Uterus (tissue), 4 donors: ENCODE measurements around the gene BTF3L4. TPM values are rescaled to one million over a fixed set of nuclear protein-coding genes. Genes with fewer than 3 reads are reported as not detected.
"Not testable (repeated sequence)": the region's sequence is repeated elsewhere in the genome, so short reads cannot be mapped to it uniquely, and the experiment has no call there.

Source experiments
- DNase-seq, 2 donors: peaks; one replicate each; pipeline ENCODE4 v3.0.0-alpha.2; 2019 to 2020
- H3K27ac ChIP-seq, 2 donors: fragments of 200-600 bp; sonication (generic); 1 replicate in 1 of 2; 2 replicates in 1 of 2; pipeline ENCODE4 v1.5.1; 2016 to 2018
- H3K27me3 ChIP-seq, 2 donors: fragments of 200-600 bp; sonication (generic); one replicate each; pipeline ENCODE4 v1.5.1; 2018 to 2019; ENCODE audit warnings: control low read depth in 1 of 2
- H3K36me3 ChIP-seq, 2 donors: fragments of 200-600 bp; sonication (generic); one replicate each; pipeline ENCODE4 v1.5.1; 2019; ENCODE audit warnings: control low read depth in 1 of 2
- H3K4me1 ChIP-seq, 2 donors: fragments of 200-600 bp; sonication (generic); one replicate each; pipeline ENCODE4 v1.5.1; 2018 to 2019; ENCODE audit warnings: control low read depth in 1 of 2
- H3K4me3 ChIP-seq, 2 donors: fragments of 200-600 bp; sonication (generic); 1 replicate in 1 of 2; 2 replicates in 1 of 2; pipeline ENCODE4 v1.5.1; 2018 to 2019; ENCODE audit warnings: mild to moderate bottlenecking in 1 of 2
- H3K9me3 ChIP-seq, 2 donors: fragments of 200-600 bp; sonication (generic); one replicate each; pipeline ENCODE4 v1.5.1; 2019; ENCODE audit warnings: control low read depth in 1 of 2
- POLR2A ChIP-seq, 2 donors: fragments of 450-650 bp; IDR thresholded peaks; one replicate each; pipeline ENCODE4 v1.6.1; 2016; ENCODE audit warnings: antibody characterized with exemption in 2 of 2, mild to moderate bottlenecking in 1 of 2, moderate library complexity in 1 of 2
- intact Hi-C: fragments of 100-400 bp; cut with DNase I; formaldehyde crosslinking; loops from one replicate; pipeline ENCODE4 v1.15.1; 2023; ENCODE audit warnings: low total_unique reads
- total RNA-seq, 4 donors: library from RNA; depleted of rRNA in 3 of 4; stranded (reverse); fragments of >200 nt in 3 of 4; gene quantifications; one replicate each; pipeline versions ENCODE4 v1.1.0 to v1.2.4, GENCODE V29; 2014 to 2023
- TF ChIP-seq, protein P1 (sequence below), 4 experiments: fragments of 200-600 bp in 2 of 4; fragments of 450-650 bp in 2 of 4; sonication (generic) in 2 of 4; IDR thresholded peaks; one replicate each; pipeline ENCODE4 v1.5.1; 2016 to 2019; ENCODE audit warnings: antibody characterized with exemption in 4 of 4, mild to moderate bottlenecking in 2 of 4, moderate library complexity in 1 of 4
- donor health status: DM: yes; HTN: yes; CAD: no.

The BTF3L4 gene
- total RNA-seq, 4 donors from 2014 or later: 4.9 to 105 (median 70.8) TPM

DNA sequence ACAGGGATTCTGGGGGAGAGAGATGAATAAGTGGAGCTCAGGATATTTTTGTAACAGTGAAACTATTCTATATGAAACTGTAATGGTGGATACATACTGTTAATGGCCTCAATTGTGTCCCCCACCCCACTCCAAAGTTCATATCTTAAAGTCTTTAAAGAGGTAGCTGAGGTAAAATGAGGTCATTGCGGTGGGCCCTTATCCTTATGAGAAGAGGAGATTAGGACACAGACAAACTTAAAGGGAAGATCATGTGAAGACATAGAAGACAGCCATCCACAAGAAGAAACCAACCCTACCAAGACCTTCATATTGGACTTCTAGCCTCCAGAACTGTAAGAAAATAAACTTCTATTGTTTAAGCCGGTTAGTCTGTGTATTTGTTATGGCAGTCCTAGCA is 10.9 kb upstream of the BTF3L4 start:
- TF ChIP-seq, protein P1, sequence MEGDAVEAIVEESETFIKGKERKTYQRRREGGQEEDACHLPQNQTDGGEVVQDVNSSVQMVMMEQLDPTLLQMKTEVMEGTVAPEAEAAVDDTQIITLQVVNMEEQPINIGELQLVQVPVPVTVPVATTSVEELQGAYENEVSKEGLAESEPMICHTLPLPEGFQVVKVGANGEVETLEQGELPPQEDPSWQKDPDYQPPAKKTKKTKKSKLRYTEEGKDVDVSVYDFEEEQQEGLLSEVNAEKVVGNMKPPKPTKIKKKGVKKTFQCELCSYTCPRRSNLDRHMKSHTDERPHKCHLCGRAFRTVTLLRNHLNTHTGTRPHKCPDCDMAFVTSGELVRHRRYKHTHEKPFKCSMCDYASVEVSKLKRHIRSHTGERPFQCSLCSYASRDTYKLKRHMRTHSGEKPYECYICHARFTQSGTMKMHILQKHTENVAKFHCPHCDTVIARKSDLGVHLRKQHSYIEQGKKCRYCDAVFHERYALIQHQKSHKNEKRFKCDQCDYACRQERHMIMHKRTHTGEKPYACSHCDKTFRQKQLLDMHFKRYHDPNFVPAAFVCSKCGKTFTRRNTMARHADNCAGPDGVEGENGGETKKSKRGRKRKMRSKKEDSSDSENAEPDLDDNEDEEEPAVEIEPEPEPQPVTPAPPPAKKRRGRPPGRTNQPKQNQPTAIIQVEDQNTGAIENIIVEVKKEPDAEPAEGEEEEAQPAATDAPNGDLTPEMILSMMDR (IDR thresholded peaks at IDR 0.05): no peak
- TF ChIP-seq POLR2A (IDR thresholded peaks at IDR 0.05): no peak

DNA sequence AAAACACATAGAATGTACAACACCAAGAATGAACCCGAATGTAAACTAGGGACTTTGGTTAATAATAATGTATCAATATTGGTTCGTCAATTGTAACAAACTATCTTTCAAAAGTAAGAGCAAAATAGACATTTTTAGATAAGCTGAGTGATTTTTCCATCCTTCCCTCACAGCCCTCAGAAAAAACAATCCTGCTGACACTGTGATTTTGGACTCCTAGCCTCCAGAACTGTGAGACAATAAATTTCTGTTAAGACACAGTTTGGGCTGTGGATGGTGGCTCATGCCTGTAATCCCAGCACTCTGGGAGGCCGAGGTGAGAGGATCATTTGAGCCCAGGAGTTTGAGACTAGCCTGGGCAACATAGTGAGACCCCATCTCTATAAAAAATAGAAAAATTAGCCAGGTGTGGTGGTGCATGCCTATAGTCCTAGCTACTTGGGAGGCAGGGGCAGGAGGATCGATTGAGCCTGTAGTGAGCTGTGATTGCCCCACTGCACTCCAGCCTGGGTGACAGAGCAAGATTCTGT is 10.4 kb upstream of the BTF3L4 start:
- DNase-seq, H3K36me3 ChIP-seq, H3K27me3 ChIP-seq, H3K9me3 ChIP-seq, H3K27ac ChIP-seq, H3K4me3 ChIP-seq, H3K4me1 ChIP-seq, intact Hi-C loops: not testable (repeated sequence)

More for the DNA sequence above, 10.9 kb upstream of the BTF3L4 start:
- no peaks in the 10 kb centered on the region for H3K27me3 ChIP-seq
- no peak overlapping the region for H3K4me3 ChIP-seq
- H3K9me3 ChIP-seq: no peaks in the 10 kb centered on the region
- H3K36me3 ChIP-seq: no peaks in the 10 kb centered on the region
- DNase-seq: no peak
- intact Hi-C loops: no loop called here
- no peak overlapping the region for H3K27ac ChIP-seq
- no peaks in the 10 kb centered on the region for H3K4me1 ChIP-seq

DNA sequence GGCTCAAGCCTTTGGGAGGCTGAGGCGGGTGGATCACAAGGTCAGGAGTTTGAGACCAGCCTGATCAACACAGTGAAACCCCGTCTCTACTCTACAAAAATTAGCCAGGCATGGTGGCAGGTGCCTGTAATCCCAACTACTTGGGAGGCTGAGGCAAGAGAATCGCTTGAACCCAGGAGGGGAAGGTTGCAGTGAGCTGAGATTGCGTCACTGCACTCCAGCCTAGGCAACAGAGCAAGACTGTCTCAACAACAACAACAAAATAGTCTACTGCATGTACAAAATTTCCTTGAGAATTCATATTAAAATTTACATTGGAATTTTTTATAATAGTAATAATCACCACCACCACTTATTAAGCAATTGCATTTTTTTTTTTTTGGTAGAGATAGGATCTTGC is 6.8 kb upstream of the BTF3L4 start:
- H3K4me1 ChIP-seq, H3K27me3 ChIP-seq, H3K4me3 ChIP-seq, intact Hi-C loops, DNase-seq, H3K27ac ChIP-seq, H3K36me3 ChIP-seq, H3K9me3 ChIP-seq: not testable (repeated sequence)

DNA sequence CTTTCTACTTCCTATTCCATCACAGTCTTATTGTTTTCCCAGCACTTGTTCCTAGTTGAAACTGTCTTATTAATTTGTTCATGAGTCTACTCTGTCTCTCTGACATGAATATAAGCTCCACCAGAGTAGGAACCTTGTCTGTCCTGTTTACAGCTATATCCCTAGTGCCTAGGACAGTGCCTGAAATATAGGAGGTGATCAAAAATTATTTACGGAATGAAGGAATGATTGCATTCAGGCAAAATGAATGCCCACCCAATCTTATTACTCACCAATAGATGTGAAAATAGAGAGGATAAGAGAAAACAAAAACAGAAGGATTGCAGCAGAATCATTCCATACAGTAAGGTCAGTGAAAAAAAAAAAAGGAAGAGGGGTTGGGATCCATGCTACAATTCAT is 2.2 kb upstream of the BTF3L4 start:
- Histone ChIP-seq H3K4me3 (peak overlapping the region in 1 of 2 donors; percentile 77), H3K27ac (no peak overlapping the region), H3K27me3 (no peaks in the 10 kb centered on the region), H3K9me3 (no peaks in the 10 kb centered on the region), H3K4me1 (no peaks in the 10 kb centered on the region), H3K36me3 (no peaks in the 10 kb centered on the region)
- intact Hi-C loops: no loop called here
- no peak for DNase-seq
- TF ChIP-seq, protein P1 (IDR thresholded peaks at IDR 0.05): no peak
- TF ChIP-seq POLR2A (IDR thresholded peaks at IDR 0.05): no peak

DNA sequence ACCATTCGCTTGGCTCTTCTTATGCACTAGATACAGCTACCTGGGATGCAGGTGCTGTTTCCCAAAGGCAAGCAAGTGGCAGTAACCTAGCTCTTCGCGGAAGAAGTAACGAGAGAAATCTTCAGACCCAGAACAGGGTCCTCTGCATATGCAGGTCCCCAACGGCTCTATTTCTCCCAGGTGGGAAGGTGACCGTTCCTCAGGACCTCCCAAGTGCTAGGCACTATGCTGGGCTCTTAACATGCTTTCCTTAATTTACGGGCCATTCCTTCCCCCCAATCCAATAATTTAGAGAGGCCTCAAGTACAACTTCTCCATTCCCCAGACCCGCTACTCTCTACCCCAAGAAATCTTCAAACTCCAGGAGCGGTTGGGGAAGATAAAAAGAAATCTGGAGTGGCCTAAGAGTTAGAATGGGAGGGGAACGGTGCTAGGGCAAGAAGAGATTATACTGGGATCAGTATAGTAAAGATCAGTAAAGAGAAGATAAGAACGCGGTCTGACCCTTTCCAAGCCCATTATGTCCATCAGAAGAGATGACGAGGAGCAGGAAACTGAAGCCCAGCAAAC is 1.5 kb upstream of the BTF3L4 start:
- H3K27me3 ChIP-seq: no peaks in the 10 kb centered on the region
- no peak for DNase-seq
- H3K9me3 ChIP-seq: no peaks in the 10 kb centered on the region
- H3K4me1 ChIP-seq: peaks cover 0 to 5% of the 10 kb centered on the region in 2 donors
- peak overlapping the region; percentile 65 to 77 for H3K4me3 ChIP-seq
- no peaks in the 10 kb centered on the region for H3K36me3 ChIP-seq
- peak overlapping the region; percentile 90 for H3K27ac ChIP-seq
- TF ChIP-seq, protein P1 (IDR thresholded peaks at IDR 0.05): no peak
- no peak for TF ChIP-seq POLR2A (IDR thresholded peaks at IDR 0.05)
- intact Hi-C loops: no loop called here

DNA sequence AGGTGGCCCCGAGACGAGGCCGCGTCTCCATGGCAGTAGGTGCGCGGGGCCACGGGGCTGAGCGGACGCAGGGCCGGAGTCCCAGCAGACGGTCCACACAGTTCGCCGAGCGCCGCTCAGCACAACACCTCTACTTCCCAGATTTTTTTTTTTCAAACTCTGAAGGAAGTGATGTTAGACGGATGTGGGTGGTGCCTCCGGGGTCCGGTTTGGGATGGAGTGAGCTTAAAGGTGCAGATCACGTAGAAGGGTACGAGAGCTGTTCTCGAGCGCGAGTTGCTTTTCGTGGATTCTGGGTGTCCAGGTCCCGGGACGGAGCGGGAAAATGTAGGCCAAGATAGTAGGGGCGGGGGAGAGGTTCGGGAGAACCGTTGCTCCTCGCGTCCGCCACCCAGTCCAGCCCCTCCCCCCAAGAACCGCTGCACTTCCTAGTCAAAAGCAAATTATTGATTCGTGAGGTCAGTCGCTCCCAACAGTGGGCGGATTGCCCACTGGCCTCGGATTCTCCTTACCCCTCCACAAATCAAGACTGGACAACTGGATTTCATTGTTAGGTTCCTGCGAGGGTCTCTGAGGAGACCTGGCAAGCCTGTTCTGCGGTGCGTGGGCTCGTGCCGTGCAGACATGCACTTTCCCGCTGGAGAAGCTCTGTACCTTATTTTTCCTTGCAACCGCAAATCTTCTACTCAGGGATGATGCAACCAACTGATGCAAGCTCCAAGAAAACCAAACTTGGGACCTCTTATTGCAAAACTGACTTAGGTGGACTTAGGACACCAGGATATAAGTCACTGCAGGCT is 829 bp upstream of the BTF3L4 start, which contains the start of gene TXNDC12:
TSS of gene TXNDC12 (minus strand) at position 126 of the 800 bp plus-strand sequence. CDS start at position 31, 95 bp downstream.
- peaks cover 0 to 10% of the 10 kb centered on the region in 2 donors for H3K4me1 ChIP-seq
- intact Hi-C loops: no loop called here
- TF ChIP-seq, protein P1 (IDR thresholded peaks at IDR 0.05): no peak
- peak; percentile 42 to 65 for TF ChIP-seq POLR2A (IDR thresholded peaks at IDR 0.05)

More for the DNA sequence above, 829 bp upstream of the BTF3L4 start, which contains the start of gene TXNDC12:
- Histone ChIP-seq H3K36me3 (no peaks in the 10 kb centered on the region), H3K4me3 (peak within 1 kb of the TSS; percentile 65 to 77), H3K27ac (peak within 1 kb of the TSS; percentile 90), H3K9me3 (no peaks in the 10 kb centered on the region), H3K27me3 (no peaks in the 10 kb centered on the region)
- DNase-seq: peak; percentile 71 to 83
